ENCODE measurements around the gene SEPTIN14. TPM values are rescaled to one million over a fixed set of nuclear protein-coding genes. Genes with fewer than 3 reads are reported as not detected.

The SEPTIN14 gene
- total RNA-seq, 1 experiment from 2014 or later = not detected

- Histone ChIP-seq H3K79me1 (ENCODE audit: insufficient read depth, low read depth, low read length, poor library complexity, severe bottlenecking) (no peaks in the 10 kb centered on the region), H4K91ac (ENCODE audit: insufficient read length, low read depth, low read length) (no peak overlapping the region), H2BK12ac (ENCODE audit: insufficient read length, low read depth, low read length) (no peak overlapping the region), H3K27me3 (ENCODE audit: insufficient read depth, low read length) (no peaks in the 10 kb centered on the region), H4K20me1 (ENCODE audit: control insufficient read depth, insufficient read depth, insufficient read length) (no peaks in the 10 kb centered on the region), H2AK5ac (ENCODE audit: insufficient read length, low read length) (no peak overlapping the region), H3K9me3 (ENCODE audit: control insufficient read depth, low read depth, low read length) (no peaks in the 10 kb centered on the region), H2BK120ac (ENCODE audit: low read depth, low read length, poor library complexity, severe bottlenecking) (no peak overlapping the region), H2BK5ac (ENCODE audit: insufficient read length, low read length) (no peak overlapping the region), H4K8ac (replicated peaks; ENCODE audit: insufficient read length, low read depth, low read length) (no peak overlapping the region), H2BK20ac (ENCODE audit: low read depth, low read length, poor library complexity, severe bottlenecking) (no peak overlapping the region), H3K14ac (ENCODE audit: insufficient read depth, low read length) (no peak overlapping the region), H3K23me2 (ENCODE audit: insufficient read length, low read depth, low read length, poor library complexity, severe bottlenecking) (no peaks in the 10 kb centered on the region), H2AFZ (ENCODE audit: low read length) (no peak overlapping the region), H2BK15ac (ENCODE audit: low read depth, low read length) (no peak overlapping the region), H3K18ac (ENCODE audit: insufficient read length, low read depth, low read length) (no peak overlapping the region), H3K79me2 (ENCODE audit: insufficient read depth, low read length) (no peaks in the 10 kb centered on the region), H3K56ac (ENCODE audit: insufficient read length, low read depth, low read length) (no peak overlapping the region), H3K4ac (ENCODE audit: low read depth, low read length) (no peak overlapping the region), H3T11ph (ENCODE audit: low read length) (no peak overlapping the region), H3K27ac (ENCODE audit: insufficient read length, low read depth, low read length) (no peak overlapping the region), H3K4me1 (ENCODE audit: insufficient read depth, low read length) (no peaks in the 10 kb centered on the region), H3K9ac (ENCODE audit: extremely low read depth, insufficient read length, low read length) (no peak overlapping the region), H3K4me2 (ENCODE audit: insufficient read depth, insufficient read length, low read length) (no peak overlapping the region), H3K23ac (ENCODE audit: insufficient read length, low read depth, low read length) (no peak overlapping the region), H4K5ac (ENCODE audit: insufficient read length, low read depth, low read length) (no peak overlapping the region)
- H3K27me3 Mint-ChIP-seq (ENCODE audit: low read depth) = no peaks in the 10 kb centered on the region
- no peaks in the 10 kb centered on the region; a peak in 1 of 7 replicates for H3K36me3 Mint-ChIP-seq (ENCODE audit: insufficient read depth in 1 of 3, low read depth in 3 of 3)
- TF ChIP-seq, protein P1, sequence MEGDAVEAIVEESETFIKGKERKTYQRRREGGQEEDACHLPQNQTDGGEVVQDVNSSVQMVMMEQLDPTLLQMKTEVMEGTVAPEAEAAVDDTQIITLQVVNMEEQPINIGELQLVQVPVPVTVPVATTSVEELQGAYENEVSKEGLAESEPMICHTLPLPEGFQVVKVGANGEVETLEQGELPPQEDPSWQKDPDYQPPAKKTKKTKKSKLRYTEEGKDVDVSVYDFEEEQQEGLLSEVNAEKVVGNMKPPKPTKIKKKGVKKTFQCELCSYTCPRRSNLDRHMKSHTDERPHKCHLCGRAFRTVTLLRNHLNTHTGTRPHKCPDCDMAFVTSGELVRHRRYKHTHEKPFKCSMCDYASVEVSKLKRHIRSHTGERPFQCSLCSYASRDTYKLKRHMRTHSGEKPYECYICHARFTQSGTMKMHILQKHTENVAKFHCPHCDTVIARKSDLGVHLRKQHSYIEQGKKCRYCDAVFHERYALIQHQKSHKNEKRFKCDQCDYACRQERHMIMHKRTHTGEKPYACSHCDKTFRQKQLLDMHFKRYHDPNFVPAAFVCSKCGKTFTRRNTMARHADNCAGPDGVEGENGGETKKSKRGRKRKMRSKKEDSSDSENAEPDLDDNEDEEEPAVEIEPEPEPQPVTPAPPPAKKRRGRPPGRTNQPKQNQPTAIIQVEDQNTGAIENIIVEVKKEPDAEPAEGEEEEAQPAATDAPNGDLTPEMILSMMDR (conservative IDR thresholded peaks at IDR 0.05) = no peak
- no peak overlapping the region for H3K4me3 Mint-ChIP-seq
- H3K9me3 Mint-ChIP-seq = peaks cover 5 to 81% of the 10 kb centered on the region in 2 experiments; a peak in 4 of 5 replicates
- no peak overlapping the region for H3K27ac Mint-ChIP-seq
- no CpG with 5 or more reads among the region's 3 CpGs for WGBS (ENCODE audit: extremely low coverage, insufficient read length, low lambda C conversion rate)
- no peaks in the 10 kb centered on the region for H3K4me1 Mint-ChIP-seq
- no peak for DNase-seq
These were observed 16.1 kb upstream of the SEPTIN14 start for GRCh38 chr7:55878691-55879090.
